Hepatocyte (in vitro differentiated cells): ENCODE results near the gene APOO.

ENCODE experiments used
- EZH2 ChIP-seq: fragments of 200-600 bp; sonication (generic); IDR thresholded peaks from 2 replicates; pipeline ENCODE4 v1.6.1; 2016; ENCODE audit warnings: antibody characterized with exemption, mild to moderate bottlenecking, borderline replicate concordance
- EZH2phosphoT487 ChIP-seq: fragments of 200-600 bp; sonication (generic); IDR thresholded peaks from one replicate; pipeline ENCODE4 v1.6.1; 2018; ENCODE audit warnings: antibody characterized with exemption, mild to moderate bottlenecking, low read depth, moderate library complexity; ENCODE audit not compliant: unreplicated experiment, severe bottlenecking
- TF ChIP-seq, protein P1 (sequence below): fragments of 200-600 bp; sonication (generic); IDR thresholded peaks from 2 replicates; pipeline ENCODE4 v1.5.1; 2016; ENCODE audit warnings: antibody characterized with exemption, mild to moderate bottlenecking; ENCODE audit not compliant: poor library complexity

DNA sequence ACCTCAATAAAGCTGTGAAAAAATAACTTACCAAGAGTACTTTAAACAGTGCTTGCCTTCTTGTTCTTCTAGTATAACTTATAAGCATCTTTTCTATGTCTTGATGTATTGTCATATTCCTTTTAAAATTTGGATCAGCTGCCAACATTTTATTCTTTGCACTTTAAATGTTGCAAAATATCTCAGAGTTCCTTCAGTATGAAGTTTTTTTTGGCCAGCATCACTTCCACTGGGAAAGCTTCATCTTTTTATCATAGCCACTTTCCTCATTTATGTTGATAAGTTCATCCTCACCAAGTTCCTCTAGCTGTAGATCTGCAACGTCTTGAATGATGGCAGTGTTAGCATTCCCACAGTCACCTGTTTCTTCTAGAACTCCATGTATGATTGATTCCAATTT is 24.3 kb upstream of the APOO start:
- TF ChIP-seq, protein P1, sequence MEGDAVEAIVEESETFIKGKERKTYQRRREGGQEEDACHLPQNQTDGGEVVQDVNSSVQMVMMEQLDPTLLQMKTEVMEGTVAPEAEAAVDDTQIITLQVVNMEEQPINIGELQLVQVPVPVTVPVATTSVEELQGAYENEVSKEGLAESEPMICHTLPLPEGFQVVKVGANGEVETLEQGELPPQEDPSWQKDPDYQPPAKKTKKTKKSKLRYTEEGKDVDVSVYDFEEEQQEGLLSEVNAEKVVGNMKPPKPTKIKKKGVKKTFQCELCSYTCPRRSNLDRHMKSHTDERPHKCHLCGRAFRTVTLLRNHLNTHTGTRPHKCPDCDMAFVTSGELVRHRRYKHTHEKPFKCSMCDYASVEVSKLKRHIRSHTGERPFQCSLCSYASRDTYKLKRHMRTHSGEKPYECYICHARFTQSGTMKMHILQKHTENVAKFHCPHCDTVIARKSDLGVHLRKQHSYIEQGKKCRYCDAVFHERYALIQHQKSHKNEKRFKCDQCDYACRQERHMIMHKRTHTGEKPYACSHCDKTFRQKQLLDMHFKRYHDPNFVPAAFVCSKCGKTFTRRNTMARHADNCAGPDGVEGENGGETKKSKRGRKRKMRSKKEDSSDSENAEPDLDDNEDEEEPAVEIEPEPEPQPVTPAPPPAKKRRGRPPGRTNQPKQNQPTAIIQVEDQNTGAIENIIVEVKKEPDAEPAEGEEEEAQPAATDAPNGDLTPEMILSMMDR, result no peak
- TF ChIP-seq EZH2, result no peak
- TF ChIP-seq EZH2phosphoT487, result no peak
